ENCODE results near the gene DCAF6. TPM values are rescaled to one million over a fixed set of nuclear protein-coding genes. Genes with fewer than 3 reads are reported as not detected.
A peak's percentile ranks its signal among the peaks of the same experiment; 100 is the strongest.

DCAF6 gene
- polyA plus RNA-seq, 4 donors, result 28.9 to 63.2 (median 35.6) TPM

GRCh38 chr1:167936930-167937708 is 636 bp downstream of the DCAF6 start, which contains the start of gene MPC2:
TSS of gene MPC2 (minus strand) at chr1:167937072. CDS start at chr1:167935841, 1,231 bp downstream.
- Histone ChIP-seq H3K4me1 (ENCODE audit: control insufficient read depth in 3 of 3, insufficient read depth in 2 of 3, low read depth in 1 of 3, low read length in 2 of 3) (peaks cover 0 to 3% (median 3%) of the 10 kb centered on the region in 3 donors), H3K27ac (ENCODE audit: low read depth in 1 of 3, low read length in 2 of 3) (peak within 1 kb of the TSS; percentile 94 to 98 (median 94)), H3K9me3 (ENCODE audit: control insufficient read depth in 2 of 2, insufficient read depth in 1 of 2, low read depth in 1 of 2, low read length in 1 of 2) (no peaks in the 10 kb centered on the region), H3K27me3 (ENCODE audit: control insufficient read depth in 3 of 3, insufficient read depth in 3 of 3, low read length in 3 of 3) (no peaks in the 10 kb centered on the region), H3K4me3 (ENCODE audit: low read depth in 1 of 3, low read length in 3 of 3) (peak within 1 kb of the TSS; percentile 90 to 98 (median 95)), H3K36me3 (ENCODE audit: control insufficient read depth in 3 of 3, insufficient read depth in 2 of 3, low read depth in 1 of 3, low read length in 3 of 3) (peaks cover 0 to 3% (median 0%) of the 10 kb centered on the region in 3 donors)
- FAIRE-seq (no peak), DNase-seq (peak; percentile 62 to 74)
- WGBS, 3 donors, result 0% methylated on average over 37 to 51 of the region's 51 CpGs

- no peaks in the 10 kb centered on the region for H3K27me3 ChIP-seq (ENCODE audit: control insufficient read depth in 3 of 3, insufficient read depth in 3 of 3, low read length in 3 of 3)
- FAIRE-seq (no peak), DNase-seq (no peak)
- peak overlapping the region; percentile 90 to 98 (median 95) for H3K4me3 ChIP-seq (ENCODE audit: low read depth in 1 of 3, low read length in 3 of 3)
- peaks cover 0 to 3% (median 3%) of the 10 kb centered on the region in 3 donors for H3K4me1 ChIP-seq (ENCODE audit: control insufficient read depth in 3 of 3, insufficient read depth in 2 of 3, low read depth in 1 of 3, low read length in 2 of 3)
- WGBS, 3 donors, result 1 to 2% (median 1%) methylated on average over 5 of the region's 5 CpGs
- peak overlapping the region; percentile 89 to 98 (median 94) for H3K27ac ChIP-seq (ENCODE audit: low read depth in 1 of 3, low read length in 2 of 3)
- H3K9me3 ChIP-seq (ENCODE audit: control insufficient read depth in 2 of 2, insufficient read depth in 1 of 2, low read depth in 1 of 2, low read length in 1 of 2), result no peaks in the 10 kb centered on the region
- peaks cover 0 to 4% (median 0%) of the 10 kb centered on the region in 3 donors for H3K36me3 ChIP-seq (ENCODE audit: control insufficient read depth in 3 of 3, insufficient read depth in 2 of 3, low read depth in 1 of 3, low read length in 3 of 3)
These were observed 1.2 kb downstream of the DCAF6 start for GRCh38 chr1:167937709-167938010.

GRCh38 chr1:167938080-167938636 is 1.7 kb downstream of the DCAF6 start:
- peaks cover 0 to 3% (median 0%) of the 10 kb centered on the region in 3 donors for H3K4me1 ChIP-seq (ENCODE audit: control insufficient read depth in 3 of 3, insufficient read depth in 2 of 3, low read depth in 1 of 3, low read length in 2 of 3)
- H3K4me3 ChIP-seq (ENCODE audit: low read depth in 1 of 3, low read length in 3 of 3), result peak overlapping the region in 2 of 3 donors; percentile 20 to 95
- WGBS, 3 donors, result 26 to 42% (median 37%) methylated on average over 5 of the region's 5 CpGs
- no peak for FAIRE-seq
- no peak for DNase-seq
- peak overlapping the region in 1 of 3 donors; percentile 94 for H3K27ac ChIP-seq (ENCODE audit: low read depth in 1 of 3, low read length in 2 of 3)
- no peaks in the 10 kb centered on the region for H3K27me3 ChIP-seq (ENCODE audit: control insufficient read depth in 3 of 3, insufficient read depth in 3 of 3, low read length in 3 of 3)
- H3K9me3 ChIP-seq (ENCODE audit: control insufficient read depth in 2 of 2, insufficient read depth in 1 of 2, low read depth in 1 of 2, low read length in 1 of 2), result no peaks in the 10 kb centered on the region
- H3K36me3 ChIP-seq (ENCODE audit: control insufficient read depth in 3 of 3, insufficient read depth in 2 of 3, low read depth in 1 of 3, low read length in 3 of 3), result peaks cover 0 to 4% (median 0%) of the 10 kb centered on the region in 3 donors

GRCh38 chr1:167940264-167940663 is 3.8 kb downstream of the DCAF6 start:
- Histone ChIP-seq H3K27ac (ENCODE audit: low read depth in 1 of 3, low read length in 2 of 3) (no peak overlapping the region), H3K9me3 (ENCODE audit: control insufficient read depth in 2 of 2, insufficient read depth in 1 of 2, low read depth in 1 of 2, low read length in 1 of 2) (peaks cover 0 to 4% of the 10 kb centered on the region in 2 donors), H3K4me3 (ENCODE audit: low read depth in 1 of 3, low read length in 3 of 3) (no peak overlapping the region), H3K4me1 (ENCODE audit: control insufficient read depth in 3 of 3, insufficient read depth in 2 of 3, low read depth in 1 of 3, low read length in 2 of 3) (peaks cover 0 to 3% (median 0%) of the 10 kb centered on the region in 3 donors), H3K27me3 (ENCODE audit: control insufficient read depth in 3 of 3, insufficient read depth in 3 of 3, low read length in 3 of 3) (no peaks in the 10 kb centered on the region), H3K36me3 (ENCODE audit: control insufficient read depth in 3 of 3, insufficient read depth in 2 of 3, low read depth in 1 of 3, low read length in 3 of 3) (peaks cover 0 to 7% (median 0%) of the 10 kb centered on the region in 3 donors)
- 93 to 98% (median 98%) methylated on average over 2 of the region's 2 CpGs for WGBS, 3 donors
- FAIRE-seq (no peak), DNase-seq (no peak)

- FAIRE-seq (no peak), DNase-seq (no peak)
- H3K4me1 ChIP-seq (ENCODE audit: control insufficient read depth in 3 of 3, insufficient read depth in 2 of 3, low read depth in 1 of 3, low read length in 2 of 3), result peaks cover 0 to 3% (median 3%) of the 10 kb centered on the region in 3 donors
- 89 to 93% (median 91%) methylated on average over 9 of the region's 9 CpGs for WGBS, 3 donors
- no peak overlapping the region for H3K27ac ChIP-seq (ENCODE audit: low read depth in 1 of 3, low read length in 2 of 3)
- peaks cover 0 to 7% (median 0%) of the 10 kb centered on the region in 3 donors for H3K36me3 ChIP-seq (ENCODE audit: control insufficient read depth in 3 of 3, insufficient read depth in 2 of 3, low read depth in 1 of 3, low read length in 3 of 3)
- peaks cover 0 to 4% of the 10 kb centered on the region in 2 donors for H3K9me3 ChIP-seq (ENCODE audit: control insufficient read depth in 2 of 2, insufficient read depth in 1 of 2, low read depth in 1 of 2, low read length in 1 of 2)
- no peak overlapping the region for H3K4me3 ChIP-seq (ENCODE audit: low read depth in 1 of 3, low read length in 3 of 3)
- no peaks in the 10 kb centered on the region for H3K27me3 ChIP-seq (ENCODE audit: control insufficient read depth in 3 of 3, insufficient read depth in 3 of 3, low read length in 3 of 3)
These were observed 7.1 kb downstream of the DCAF6 start for GRCh38 chr1:167943541-167943940.

GRCh38 chr1:167947733-167948132 is 11.2 kb downstream of the DCAF6 start:
- DNase-seq, result no peak
- H3K36me3 ChIP-seq (ENCODE audit: control insufficient read depth in 3 of 3, insufficient read depth in 2 of 3, low read depth in 1 of 3, low read length in 3 of 3), result peaks cover 0 to 7% (median 0%) of the 10 kb centered on the region in 3 donors
- no peak overlapping the region for H3K4me3 ChIP-seq (ENCODE audit: low read depth in 1 of 3, low read length in 3 of 3)
- 37 to 74% (median 67%) methylated on average over 2 of the region's 2 CpGs for WGBS, 3 donors
- H3K27me3 ChIP-seq (ENCODE audit: control insufficient read depth in 3 of 3, insufficient read depth in 3 of 3, low read length in 3 of 3), result no peaks in the 10 kb centered on the region
- H3K4me1 ChIP-seq (ENCODE audit: control insufficient read depth in 3 of 3, insufficient read depth in 2 of 3, low read depth in 1 of 3, low read length in 2 of 3), result peaks cover 0 to 6% (median 3%) of the 10 kb centered on the region in 3 donors
- FAIRE-seq, result no peak
- peaks cover 0 to 4% of the 10 kb centered on the region in 2 donors for H3K9me3 ChIP-seq (ENCODE audit: control insufficient read depth in 2 of 2, insufficient read depth in 1 of 2, low read depth in 1 of 2, low read length in 1 of 2)
- no peak overlapping the region for H3K27ac ChIP-seq (ENCODE audit: low read depth in 1 of 3, low read length in 2 of 3)

- Histone ChIP-seq H3K4me3 (ENCODE audit: low read depth in 1 of 3, low read length in 3 of 3) (no peak overlapping the region), H3K4me1 (ENCODE audit: control insufficient read depth in 3 of 3, insufficient read depth in 2 of 3, low read depth in 1 of 3, low read length in 2 of 3) (peaks cover 0 to 6% (median 3%) of the 10 kb centered on the region in 3 donors), H3K27me3 (ENCODE audit: control insufficient read depth in 3 of 3, insufficient read depth in 3 of 3, low read length in 3 of 3) (no peaks in the 10 kb centered on the region), H3K9me3 (ENCODE audit: control insufficient read depth in 2 of 2, insufficient read depth in 1 of 2, low read depth in 1 of 2, low read length in 1 of 2) (no peaks in the 10 kb centered on the region), H3K27ac (ENCODE audit: low read depth in 1 of 3, low read length in 2 of 3) (no peak overlapping the region), H3K36me3 (ENCODE audit: control insufficient read depth in 3 of 3, insufficient read depth in 2 of 3, low read depth in 1 of 3, low read length in 3 of 3) (peaks cover 0 to 17% (median 0%) of the 10 kb centered on the region in 3 donors)
- WGBS, 3 donors, result 58 to 84% (median 71%) methylated on average over 3 of the region's 3 CpGs
- FAIRE-seq (no peak), DNase-seq (no peak)
These were observed 13.3 kb downstream of the DCAF6 start for GRCh38 chr1:167949785-167950184.

- peaks cover 0 to 18% (median 0%) of the 10 kb centered on the region in 3 donors for H3K36me3 ChIP-seq (ENCODE audit: control insufficient read depth in 3 of 3, insufficient read depth in 2 of 3, low read depth in 1 of 3, low read length in 3 of 3)
- no peak overlapping the region for H3K27ac ChIP-seq (ENCODE audit: low read depth in 1 of 3, low read length in 2 of 3)
- no peaks in the 10 kb centered on the region for H3K27me3 ChIP-seq (ENCODE audit: control insufficient read depth in 3 of 3, insufficient read depth in 3 of 3, low read length in 3 of 3)
- FAIRE-seq, result no peak
- H3K4me3 ChIP-seq (ENCODE audit: low read depth in 1 of 3, low read length in 3 of 3), result no peak overlapping the region
- H3K4me1 ChIP-seq (ENCODE audit: control insufficient read depth in 3 of 3, insufficient read depth in 2 of 3, low read depth in 1 of 3, low read length in 2 of 3), result peaks cover 0 to 6% (median 3%) of the 10 kb centered on the region in 3 donors
- DNase-seq, result no peak
- 38 to 53% (median 46%) methylated on average over 1 of the region's 1 CpG for WGBS, 3 donors
- H3K9me3 ChIP-seq (ENCODE audit: control insufficient read depth in 2 of 2, insufficient read depth in 1 of 2, low read depth in 1 of 2, low read length in 1 of 2), result no peaks in the 10 kb centered on the region
These were observed 14.1 kb downstream of the DCAF6 start for GRCh38 chr1:167950569-167950968.
